ENCODE data around the gene WFDC1.
A peak's percentile ranks its signal among the peaks of the same experiment; 100 is the strongest.

WFDC1 gene

GRCh38 chr16:84255050-84255810 lies 39.4 kb upstream of the WFDC1 start:
- Histone ChIP-seq H3K36me3 (no peaks in the 10 kb centered on the region; a peak in 1 of 22 replicates), H4K20me1 (no peaks in the 10 kb centered on the region), H3K4me1 (peaks cover 0 to 47% (median 36%) of the 10 kb centered on the region in 10 experiments; a peak in 17 of 20 replicates), H3K27ac (no peak overlapping the region), H3K4me2 (peak overlapping the region in 8 of 11 experiments; percentile 73 to 94 (median 85); a peak in 11 of 22 replicates), H3K27me3 (no peaks in the 10 kb centered on the region), H3K9me3 (replicated peaks in 1 of 11) (peaks cover 22 to 37% (median 27%) of the 10 kb centered on the region in 11 experiments), H3K4me3 (no peak overlapping the region), H3K9ac (no peak overlapping the region)
- TF ChIP-seq Cebpa-rat (IDR thresholded peaks at IDR 0.05), result no peak

- Histone ChIP-seq H3K36me3 (no peaks in the 10 kb centered on the region; a peak in 1 of 22 replicates), H3K27me3 (no peaks in the 10 kb centered on the region), H3K9ac (no peak overlapping the region), H3K9me3 (replicated peaks in 1 of 11) (peaks cover 22 to 37% (median 27%) of the 10 kb centered on the region in 11 experiments), H3K4me3 (no peak overlapping the region), H3K4me1 (peaks cover 0 to 24% (median 21%) of the 10 kb centered on the region in 10 experiments; a peak in 17 of 20 replicates), H4K20me1 (no peaks in the 10 kb centered on the region), H3K27ac (no peak overlapping the region), H3K4me2 (no peak overlapping the region)
- no peak for TF ChIP-seq Cebpa-rat (IDR thresholded peaks at IDR 0.05)
Measured at GRCh38 chr16:84258266-84258665, 36.4 kb upstream of the WFDC1 start.

GRCh38 chr16:84259691-84260090 lies 35.0 kb upstream of the WFDC1 start:
- Histone ChIP-seq H3K27ac (no peak overlapping the region), H3K4me2 (no peak overlapping the region)

GRCh38 chr16:84260766-84261554 lies 33.7 kb upstream of the WFDC1 start:
- H3K27ac ChIP-seq, result no peak overlapping the region
- no peak for TF ChIP-seq Cebpa-rat (IDR thresholded peaks at IDR 0.05)
- H3K4me3 ChIP-seq, result no peak overlapping the region
- H3K4me2 ChIP-seq, result no peak overlapping the region
- no peaks in the 10 kb centered on the region for H3K27me3 ChIP-seq
- H3K36me3 ChIP-seq, result no peaks in the 10 kb centered on the region
- H4K20me1 ChIP-seq, result no peaks in the 10 kb centered on the region
- H3K4me1 ChIP-seq, result no peaks in the 10 kb centered on the region
- H3K9me3 ChIP-seq (replicated peaks in 1 of 11), result peaks cover 12 to 26% (median 16%) of the 10 kb centered on the region in 11 experiments; a peak in 19 of 22 replicates
- H3K9ac ChIP-seq, result no peak overlapping the region

More at GRCh38 chr16:84259691-84260090, 35.0 kb upstream of the WFDC1 start:
- H4K20me1 ChIP-seq, result no peaks in the 10 kb centered on the region
- H3K4me1 ChIP-seq, result peaks cover 0 to 9% (median 7%) of the 10 kb centered on the region in 10 experiments; a peak in 15 of 20 replicates
- H3K4me3 ChIP-seq, result no peak overlapping the region
- H3K9me3 ChIP-seq (replicated peaks in 1 of 11), result peaks cover 22 to 37% (median 26%) of the 10 kb centered on the region in 11 experiments
- H3K27me3 ChIP-seq, result no peaks in the 10 kb centered on the region
- no peaks in the 10 kb centered on the region; a peak in 1 of 22 replicates for H3K36me3 ChIP-seq
- H3K9ac ChIP-seq, result no peak overlapping the region
- no peak for TF ChIP-seq Cebpa-rat (IDR thresholded peaks at IDR 0.05)

- Histone ChIP-seq H4K20me1 (no peaks in the 10 kb centered on the region), H3K27ac (no peak overlapping the region), H3K9ac (no peak overlapping the region), H3K9me3 (replicated peaks in 1 of 11) (peaks cover 10 to 18% (median 13%) of the 10 kb centered on the region in 11 experiments; a peak in 19 of 22 replicates), H3K4me1 (no peaks in the 10 kb centered on the region), H3K36me3 (no peaks in the 10 kb centered on the region), H3K4me3 (no peak overlapping the region), H3K27me3 (no peaks in the 10 kb centered on the region), H3K4me2 (no peak overlapping the region)
- TF ChIP-seq Cebpa-rat (IDR thresholded peaks at IDR 0.05), result no peak
Measured at GRCh38 chr16:84262031-84262430, 32.6 kb upstream of the WFDC1 start.

GRCh38 chr16:84262939-84263338 lies 31.7 kb upstream of the WFDC1 start:
- Histone ChIP-seq H3K36me3 (no peaks in the 10 kb centered on the region), H3K27ac (no peak overlapping the region), H3K9ac (no peak overlapping the region), H3K4me1 (no peaks in the 10 kb centered on the region), H3K4me2 (no peak overlapping the region), H3K27me3 (no peaks in the 10 kb centered on the region), H3K9me3 (replicated peaks in 1 of 11) (peaks cover 7 to 9% (median 8%) of the 10 kb centered on the region in 11 experiments; a peak in 19 of 22 replicates), H3K4me3 (no peak overlapping the region), H4K20me1 (no peaks in the 10 kb centered on the region)
- TF ChIP-seq Cebpa-rat (IDR thresholded peaks at IDR 0.05), result no peak

GRCh38 chr16:84266451-84266850 lies 28.2 kb upstream of the WFDC1 start:
- no peak overlapping the region for H3K27ac ChIP-seq
- H3K36me3 ChIP-seq, result no peaks in the 10 kb centered on the region
- peaks cover 0 to 7% (median 0%) of the 10 kb centered on the region in 10 experiments; a peak in 1 of 20 replicates for H3K4me1 ChIP-seq
- H3K9me3 ChIP-seq (replicated peaks in 1 of 11), result no peaks in the 10 kb centered on the region
- TF ChIP-seq Cebpa-rat (IDR thresholded peaks at IDR 0.05), result no peak
- no peak overlapping the region for H3K4me2 ChIP-seq
- H4K20me1 ChIP-seq, result no peaks in the 10 kb centered on the region
- H3K27me3 ChIP-seq, result no peaks in the 10 kb centered on the region
- no peak overlapping the region for H3K4me3 ChIP-seq
- no peak overlapping the region for H3K9ac ChIP-seq

- H3K4me3 ChIP-seq, result no peak overlapping the region
- no peaks in the 10 kb centered on the region for H3K27me3 ChIP-seq
- TF ChIP-seq Cebpa-rat (IDR thresholded peaks at IDR 0.05), result no peak
- H3K27ac ChIP-seq, result no peak overlapping the region
- H3K4me2 ChIP-seq, result no peak overlapping the region
- H3K36me3 ChIP-seq, result no peaks in the 10 kb centered on the region
- H3K4me1 ChIP-seq, result peaks cover 0 to 8% (median 2%) of the 10 kb centered on the region in 10 experiments; a peak in 3 of 20 replicates
- no peaks in the 10 kb centered on the region for H4K20me1 ChIP-seq
- H3K9ac ChIP-seq, result no peak overlapping the region
- no peaks in the 10 kb centered on the region for H3K9me3 ChIP-seq (replicated peaks in 1 of 11)
Measured at GRCh38 chr16:84267380-84267779, 27.3 kb upstream of the WFDC1 start.
